WERI-Rb-1 (cell line): Measurements from ENCODE around the gene ARRDC3.
A peak's percentile ranks its signal among the peaks of the same experiment; 100 is the strongest.
"Not testable (repeated sequence)": the region's sequence is repeated elsewhere in the genome, so short reads cannot be mapped to it uniquely, and the experiment has no call there.

Experiments
- DNase-seq: peaks from one replicate; pipeline ENCODE4 v3.0.0-alpha.2; 2020
- H3K27ac ChIP-seq: fragments of 250-450 bp; sonication (Bioruptor Pico); 2 replicates; pipeline ENCODE4 v1.5.1; 2020; ENCODE audit warnings: mild to moderate bottlenecking, moderate library complexity
- H3K27me3 ChIP-seq: fragments of 250-450 bp; sonication (Bioruptor Pico); 2 replicates; pipeline ENCODE4 v1.5.1; 2021; ENCODE audit warnings: mild to moderate bottlenecking, low read depth, moderate library complexity; ENCODE audit not compliant: insufficient read depth, severe bottlenecking
- H3K36me3 ChIP-seq: fragments of 250-450 bp; sonication (Bioruptor Pico); 2 replicates; pipeline ENCODE4 v1.5.1; 2020; ENCODE audit warnings: mild to moderate bottlenecking, moderate library complexity
- H3K4me3 ChIP-seq: 2 replicates; pipeline ENCODE4 v1.5.1; 2011; ENCODE audit warnings: low read depth, mild to moderate bottlenecking, control low read depth, low read length
- H3K9me3 ChIP-seq: fragments of 250-450 bp; sonication (Bioruptor Pico); 2 replicates; pipeline ENCODE4 v1.5.1; 2021; ENCODE audit warnings: mild to moderate bottlenecking, moderate library complexity; ENCODE audit not compliant: severe bottlenecking
- CTCF ChIP-seq: IDR thresholded peaks from 2 replicates; pipeline ENCODE4 v1.5.1; 2011; ENCODE audit warnings: low read depth, mild to moderate bottlenecking, control low read depth, inconsistent platforms, low read length

Gene ARRDC3

GRCh38 chr5:91352831-91353695, 30.1 kb downstream of the ARRDC3 start:
- no peaks in the 10 kb centered on the region for H3K36me3 ChIP-seq
- H3K9me3 ChIP-seq, result no peaks in the 10 kb centered on the region
- no peak overlapping the region for H3K4me3 ChIP-seq
- no peak for DNase-seq
- H3K27me3 ChIP-seq, result no peaks in the 10 kb centered on the region
- peak overlapping the region; percentile 31; the same call in 1 of the 2 replicates for H3K27ac ChIP-seq
- TF ChIP-seq CTCF, result no peak

GRCh38 chr5:91345461-91345860, 37.7 kb downstream of the ARRDC3 start:
- TF ChIP-seq CTCF, result no peak
- Histone ChIP-seq H3K27ac (no peak overlapping the region), H3K36me3 (no peaks in the 10 kb centered on the region), H3K9me3 (no peaks in the 10 kb centered on the region), H3K27me3 (no peaks in the 10 kb centered on the region), H3K4me3 (no peak overlapping the region)
- DNase-seq, result no peak

GRCh38 chr5:91344661-91345200, 38.4 kb downstream of the ARRDC3 start:
- not testable (repeated sequence) for DNase-seq, H3K36me3 ChIP-seq, H3K9me3 ChIP-seq, H3K4me3 ChIP-seq, H3K27me3 ChIP-seq, H3K27ac ChIP-seq

- TF ChIP-seq CTCF, result no peak
- Histone ChIP-seq H3K27ac (no peak overlapping the region), H3K36me3 (no peaks in the 10 kb centered on the region), H3K9me3 (no peaks in the 10 kb centered on the region), H3K27me3 (no peaks in the 10 kb centered on the region), H3K4me3 (no peak overlapping the region)
- no peak for DNase-seq
These were observed 39.2 kb downstream of the ARRDC3 start for GRCh38 chr5:91343916-91344315.

GRCh38 chr5:91342931-91343330, 40.2 kb downstream of the ARRDC3 start:
- H3K36me3 ChIP-seq, DNase-seq, H3K4me3 ChIP-seq, H3K27ac ChIP-seq, H3K9me3 ChIP-seq, H3K27me3 ChIP-seq: not testable (repeated sequence)

DNA sequence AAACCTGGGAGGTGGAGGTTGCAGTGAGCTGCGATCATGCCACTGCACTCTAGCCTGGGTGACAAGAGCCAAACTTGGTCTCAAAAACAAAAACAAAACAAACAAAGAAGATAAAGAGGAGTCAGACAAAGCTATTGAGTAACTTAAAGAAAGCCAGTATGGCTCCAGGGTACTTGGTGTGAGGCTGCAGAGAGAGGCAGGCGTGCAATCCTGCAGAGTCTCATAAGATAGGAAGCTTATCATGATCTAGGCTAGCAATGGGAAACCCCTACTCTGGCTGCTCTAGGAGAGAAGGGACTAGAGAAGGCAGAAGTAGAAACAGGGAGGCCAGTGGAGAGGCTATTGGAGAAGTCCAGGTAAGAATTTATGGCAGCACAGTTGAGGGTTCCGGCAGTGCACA, 42.0 kb downstream of the ARRDC3 start:
- no peaks in the 10 kb centered on the region for H3K36me3 ChIP-seq
- TF ChIP-seq CTCF, result no peak

More for the DNA sequence above, 42.0 kb downstream of the ARRDC3 start:
- H3K27me3 ChIP-seq, result no peaks in the 10 kb centered on the region
- DNase-seq, result no peak
- H3K4me3 ChIP-seq, result no peak overlapping the region
- no peaks in the 10 kb centered on the region for H3K9me3 ChIP-seq
- no peak overlapping the region for H3K27ac ChIP-seq
